Brain microvascular endothelial cell (primary cell): ENCODE results near the gene USP54.

Source experiments
- DNase-seq: peaks from one replicate; pipeline ENCODE4 v3.0.0-alpha.2; 2020
- H3K27ac ChIP-seq: fragments of 250-450 bp; sonication (Bioruptor Pico); 2 replicates; pipeline ENCODE4 v1.5.1; 2020; ENCODE audit warnings: mild to moderate bottlenecking, moderate library complexity
- H3K27me3 ChIP-seq: fragments of 250-450 bp; sonication (Bioruptor Pico); replicated peaks from 2 replicates; pipeline ENCODE4 v1.5.1; 2020; ENCODE audit warnings: mild to moderate bottlenecking
- H3K36me3 ChIP-seq: fragments of 250-450 bp; sonication (Bioruptor Pico); replicated peaks from 2 replicates; pipeline ENCODE4 v1.5.1; 2020; ENCODE audit warnings: mild to moderate bottlenecking
- H3K4me3 ChIP-seq: 2 replicates; pipeline ENCODE4 v1.5.1; 2011; ENCODE audit warnings: low read depth, mild to moderate bottlenecking, control low read depth, low read length, moderate library complexity
- CTCF ChIP-seq: IDR thresholded peaks from 2 replicates; pipeline ENCODE4 v1.5.1; 2011; ENCODE audit warnings: low read depth, mild to moderate bottlenecking, moderate library complexity, low read length, control low read depth, inconsistent platforms; ENCODE audit errors: missing control alignments
- in situ Hi-C: cut with HindIII; loops from 2 replicates; pipeline ENCODE4 v1.10.0; 2017; ENCODE audit warnings: low sequenced_read_pairs, low pct_ligation_motif_present

USP54 gene

GRCh38 chr10:73459683-73460314, 131.3 kb downstream of the USP54 start:
- Histone ChIP-seq H3K36me3 (peaks cover 11% of the 10 kb centered on the region), H3K27ac (no peak overlapping the region), H3K4me3 (no peak overlapping the region), H3K27me3 (no peaks in the 10 kb centered on the region)
- DNase-seq: no peak
- in situ Hi-C loops: no loop called here
- TF ChIP-seq CTCF: no peak

GRCh38 chr10:73456187-73456890, 134.8 kb downstream of the USP54 start:
- Histone ChIP-seq H3K27ac (no peak overlapping the region), H3K4me3 (no peak overlapping the region), H3K36me3 (peaks cover 4% of the 10 kb centered on the region), H3K27me3 (no peaks in the 10 kb centered on the region)
- TF ChIP-seq CTCF: no peak
- no peak for DNase-seq
- in situ Hi-C loops: no loop called here

GRCh38 chr10:73449113-73449512, 142.0 kb downstream of the USP54 start:
- H3K36me3 ChIP-seq: peaks cover 4% of the 10 kb centered on the region
- TF ChIP-seq CTCF: no peak

GRCh38 chr10:73448384-73448783, 142.8 kb downstream of the USP54 start:
- Histone ChIP-seq H3K27me3 (no peaks in the 10 kb centered on the region), H3K4me3 (no peak overlapping the region), H3K27ac (no peak overlapping the region), H3K36me3 (peaks cover 7% of the 10 kb centered on the region)
- in situ Hi-C loops: no loop called here
- TF ChIP-seq CTCF: no peak
- no peak for DNase-seq

More at GRCh38 chr10:73449113-73449512, 142.0 kb downstream of the USP54 start:
- no peak for DNase-seq
- in situ Hi-C loops: no loop called here
- no peak overlapping the region for H3K4me3 ChIP-seq
- H3K27ac ChIP-seq: no peak overlapping the region
- H3K27me3 ChIP-seq: no peaks in the 10 kb centered on the region
